GM19099 (cell line): ENCODE results near the gene ZBED2.

Experiments
- POLR2A ChIP-seq: IDR thresholded peaks from 3 replicates; pipeline ENCODE4 v1.6.1; 2011; ENCODE audit warnings: low read depth; ENCODE audit not compliant: insufficient read length; ENCODE audit errors: extremely low read depth

The ZBED2 gene

GRCh38 chr3:111568355-111568754, 26.8 kb downstream of the ZBED2 start:
- no peak for TF ChIP-seq POLR2A

DNA sequence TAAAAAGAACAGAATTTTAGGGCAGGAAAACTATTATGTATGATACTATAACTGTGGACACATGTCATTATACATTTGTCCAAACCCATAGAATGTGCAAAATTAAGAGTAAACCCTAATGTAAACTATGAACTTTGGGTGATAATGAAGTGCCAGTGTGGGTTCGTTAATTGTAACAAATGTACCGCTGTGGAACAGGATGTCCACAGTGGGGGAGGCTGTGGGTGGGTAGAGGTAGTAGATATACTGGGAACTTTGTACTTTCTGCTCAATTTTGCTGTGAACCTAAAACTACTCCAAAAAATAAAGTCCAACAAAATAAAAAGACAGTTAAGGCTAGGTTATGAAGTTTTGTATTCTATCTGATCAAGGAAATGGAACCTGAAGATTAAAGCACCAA, 28.3 kb downstream of the ZBED2 start:
- no peak for TF ChIP-seq POLR2A

DNA sequence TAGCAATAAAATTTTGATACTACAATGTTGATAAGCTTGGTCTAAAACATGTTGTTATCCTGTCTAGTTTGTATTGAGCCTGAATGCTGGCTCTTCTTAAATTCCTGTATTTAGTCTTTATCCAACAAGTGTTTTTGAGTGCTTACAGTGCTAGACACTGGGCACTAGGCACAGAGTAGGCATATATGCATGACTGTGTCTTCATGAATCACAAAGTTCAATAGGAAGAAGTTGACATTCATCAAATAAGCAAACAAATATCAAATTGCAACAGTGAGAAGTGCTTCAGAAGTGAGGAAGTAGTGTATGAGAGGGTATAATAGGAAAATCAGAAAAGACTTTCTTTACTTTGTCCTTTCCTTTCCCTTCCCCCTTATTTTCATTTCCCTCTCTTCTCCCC, 46.4 kb downstream of the ZBED2 start:
- no peak for TF ChIP-seq POLR2A

GRCh38 chr3:111548092-111548491, 47.1 kb downstream of the ZBED2 start:
- no peak for TF ChIP-seq POLR2A

DNA sequence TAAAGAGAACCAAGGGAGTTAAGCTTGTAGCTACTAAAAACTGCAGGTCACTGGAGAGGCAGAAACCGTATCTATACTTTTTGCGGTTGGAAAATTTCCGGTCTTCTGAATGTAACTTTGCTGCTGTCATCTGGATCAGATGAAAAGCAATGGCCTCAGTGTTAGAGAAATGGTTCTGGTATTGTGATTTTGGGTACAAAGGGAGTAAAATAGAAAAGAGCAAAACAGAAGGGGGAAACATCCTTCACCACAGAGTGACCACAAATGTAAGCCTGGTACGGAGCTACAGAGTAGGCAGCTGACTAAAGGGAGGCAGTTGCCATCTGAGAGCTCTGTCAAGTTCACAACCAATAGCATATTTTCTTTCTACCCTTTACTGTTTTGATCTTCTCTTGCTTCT, 47.5 kb downstream of the ZBED2 start:
- TF ChIP-seq POLR2A, result no peak

- TF ChIP-seq POLR2A, result no peak
These were observed 49.8 kb downstream of the ZBED2 start for GRCh38 chr3:111545349-111545748.
